GM21381 (cell line): ENCODE results near the gene ATXN10.

ENCODE experiments used
- ATAC-seq: cut with Tn5 transposase; IDR thresholded peaks from one replicate; pipeline ENCODE4 v1.9.1; 2021; ENCODE audit warnings: mild to moderate bottlenecking, moderate library complexity; ENCODE audit not compliant: unreplicated experiment

The ATXN10 gene

GRCh38 chr22:45887202-45888131 lies 215.8 kb downstream of the ATXN10 start:
- no peak for ATAC-seq

GRCh38 chr22:45888221-45889092 lies 216.8 kb downstream of the ATXN10 start:
- ATAC-seq = no peak

- no peak for ATAC-seq
Observed at GRCh38 chr22:45889093-45889538, 217.5 kb downstream of the ATXN10 start.

- ATAC-seq = no peak
Observed at GRCh38 chr22:45889539-45890350, 218.1 kb downstream of the ATXN10 start.

GRCh38 chr22:45890351-45890635 lies 218.7 kb downstream of the ATXN10 start:
- no peak for ATAC-seq

GRCh38 chr22:45891021-45891421 lies 219.4 kb downstream of the ATXN10 start:
- ATAC-seq = no peak

GRCh38 chr22:45891471-45891995 lies 219.9 kb downstream of the ATXN10 start:
- no peak for ATAC-seq

- no peak for ATAC-seq
Observed at GRCh38 chr22:45891996-45892621, 220.5 kb downstream of the ATXN10 start.

GRCh38 chr22:45892681-45893461 lies 221.2 kb downstream of the ATXN10 start:
- no peak for ATAC-seq

- no peak for ATAC-seq
Observed at GRCh38 chr22:45893516-45893915, 221.9 kb downstream of the ATXN10 start.
